ENCODE results near the gene PLCD4.

Gene PLCD4

GRCh38 chr2:218564056-218564455, 43.6 kb upstream of the PLCD4 start:
- Histone ChIP-seq H3K4me3 (ENCODE audit: low read depth, low read length, poor library complexity, severe bottlenecking) (no peak overlapping the region), H3K36me3 (ENCODE audit: insufficient read depth, low read length) (peaks cover 64% of the 10 kb centered on the region)

GRCh38 chr2:218566296-218566695, 41.4 kb upstream of the PLCD4 start:
- Histone ChIP-seq H3K4me2 (ENCODE audit: low read length) (peak overlapping the region; percentile 91), H3K27ac (ENCODE audit: low read depth, low read length, poor library complexity, severe bottlenecking) (no peak overlapping the region), H3K4me1 (ENCODE audit: insufficient read depth, low read length, severe bottlenecking) (peaks cover 36% of the 10 kb centered on the region), H3K36me3 (ENCODE audit: insufficient read depth, low read length) (peaks cover 41% of the 10 kb centered on the region), H3K27me3 (ENCODE audit: insufficient read depth, low read length) (no peaks in the 10 kb centered on the region), H3K9me2 (ENCODE audit: low read depth, low read length) (no peaks in the 10 kb centered on the region), H3K4me3 (ENCODE audit: low read depth, low read length, poor library complexity, severe bottlenecking) (peak overlapping the region; percentile 90), H2AFZ (ENCODE audit: low read length) (no peak overlapping the region), H3K9me3 (ENCODE audit: low read length) (no peaks in the 10 kb centered on the region), H3K79me2 (ENCODE audit: insufficient read depth, low read length) (peaks cover 61% of the 10 kb centered on the region), H3K9ac (ENCODE audit: low read length) (peak overlapping the region; percentile 88), H3F3A (ENCODE audit: insufficient read depth, low read length) (no peaks in the 10 kb centered on the region), H4K20me1 (ENCODE audit: insufficient read depth, low read length) (no peaks in the 10 kb centered on the region)
- TF ChIP-seq EZH2 (IDR thresholded peaks at IDR 0.05; ENCODE audit: borderline replicate concordance, low read length) (no peak), CTCF (IDR thresholded peaks at IDR 0.05; ENCODE audit: low read length) (no peak)

More at GRCh38 chr2:218564056-218564455, 43.6 kb upstream of the PLCD4 start:
- Histone ChIP-seq H3K9ac (ENCODE audit: low read length) (no peak overlapping the region), H2AFZ (ENCODE audit: low read length) (no peak overlapping the region), H3K27me3 (ENCODE audit: insufficient read depth, low read length) (no peaks in the 10 kb centered on the region), H3K27ac (ENCODE audit: low read depth, low read length, poor library complexity, severe bottlenecking) (no peak overlapping the region), H3K9me3 (ENCODE audit: low read length) (no peaks in the 10 kb centered on the region), H4K20me1 (ENCODE audit: insufficient read depth, low read length) (no peaks in the 10 kb centered on the region), H3K9me2 (ENCODE audit: low read depth, low read length) (no peaks in the 10 kb centered on the region), H3F3A (ENCODE audit: insufficient read depth, low read length) (0 out of 2 replicates have a peak, but pooled peaks cover 4% of the 10 kb centered on the region), H3K79me2 (ENCODE audit: insufficient read depth, low read length) (peaks cover 38% of the 10 kb centered on the region), H3K4me2 (ENCODE audit: low read length) (no peak overlapping the region), H3K4me1 (ENCODE audit: insufficient read depth, low read length, severe bottlenecking) (peaks cover 18% of the 10 kb centered on the region)
- no peak for TF ChIP-seq CTCF (IDR thresholded peaks at IDR 0.05; ENCODE audit: low read length)
- TF ChIP-seq EZH2 (IDR thresholded peaks at IDR 0.05; ENCODE audit: borderline replicate concordance, low read length), result no peak

GRCh38 chr2:218567797-218568189, 39.9 kb upstream of the PLCD4 start:
- Histone ChIP-seq H3K27me3 (ENCODE audit: insufficient read depth, low read length) (no peaks in the 10 kb centered on the region), H3K79me2 (ENCODE audit: insufficient read depth, low read length) (peaks cover 76% of the 10 kb centered on the region), H3K9ac (ENCODE audit: low read length) (peak overlapping the region; percentile 88), H4K20me1 (ENCODE audit: insufficient read depth, low read length) (no peaks in the 10 kb centered on the region), H3K27ac (ENCODE audit: low read depth, low read length, poor library complexity, severe bottlenecking) (peak overlapping the region; percentile 56), H3K4me1 (ENCODE audit: insufficient read depth, low read length, severe bottlenecking) (peaks cover 36% of the 10 kb centered on the region), H3K9me3 (ENCODE audit: low read length) (no peaks in the 10 kb centered on the region), H3K9me2 (ENCODE audit: low read depth, low read length) (no peaks in the 10 kb centered on the region), H3K4me3 (ENCODE audit: low read depth, low read length, poor library complexity, severe bottlenecking) (peak overlapping the region; percentile 90), H2AFZ (ENCODE audit: low read length) (no peak overlapping the region), H3K4me2 (ENCODE audit: low read length) (peak overlapping the region; percentile 91), H3F3A (ENCODE audit: insufficient read depth, low read length) (no peaks in the 10 kb centered on the region), H3K36me3 (ENCODE audit: insufficient read depth, low read length) (peaks cover 34% of the 10 kb centered on the region)
- TF ChIP-seq CTCF (IDR thresholded peaks at IDR 0.05; ENCODE audit: low read length), result no peak
- TF ChIP-seq EZH2 (IDR thresholded peaks at IDR 0.05; ENCODE audit: borderline replicate concordance, low read length), result no peak
